WTC11 (cell line): ENCODE results near the gene SGIP1. TPM values are rescaled to one million over a fixed set of nuclear protein-coding genes. Genes with fewer than 3 reads are reported as not detected.

Source experiments
- ATAC-seq: fragments of 200-7000 bp; cut with Tn5 transposase; 2 replicates; pipeline ENCODE4 v1.10.0; 2021; ENCODE audit warnings: mild to moderate bottlenecking, moderate library complexity
- CTCF ChIA-PET: fragments of 300-600 bp; sonication (Branson Sonifier 250); formaldehyde crosslinking; loops from one replicate; lab custom pipeline; 2021; ENCODE audit warnings: antibody characterized with exemption; lab: Charles Lee
- POLR2A ChIA-PET: fragments of 350-600 bp; sonication (Branson Sonifier 250); formaldehyde crosslinking; loops from one replicate; lab custom pipeline; 2021; ENCODE audit warnings: antibody characterized with exemption; lab: Charles Lee
- DNase-seq: peaks from one replicate; pipeline ENCODE4 v3.0.0; 2021; ENCODE audit warnings: low spot score
- H3K27ac Mint-ChIP-seq: 2 replicates; pipeline ENCODE4 v1.8.0; 2021; ENCODE audit warnings: mixed read lengths
- H3K27me3 Mint-ChIP-seq: 2 replicates; pipeline ENCODE4 v1.8.0; 2021; ENCODE audit warnings: low read depth, mild to moderate bottlenecking, moderate library complexity, mixed read lengths
- H3K36me3 Mint-ChIP-seq: 2 replicates; pipeline ENCODE4 v1.8.0; 2021; ENCODE audit warnings: mixed read lengths
- H3K4me1 Mint-ChIP-seq: 2 replicates; pipeline ENCODE4 v1.8.0; 2022; ENCODE audit warnings: mixed read lengths
- H3K4me3 Mint-ChIP-seq: 2 replicates; pipeline ENCODE4 v1.8.0; 2021; ENCODE audit warnings: mild to moderate bottlenecking, moderate library complexity, mixed read lengths
- H3K9me3 Mint-ChIP-seq: 2 replicates; pipeline ENCODE4 v1.8.0; 2021; ENCODE audit warnings: mixed read lengths
- ATF2 ChIP-seq: sonication (generic); formaldehyde crosslinking; IDR thresholded peaks from 2 replicates; pipeline ENCODE4 v1.8.1; 2022; ENCODE audit warnings: low read depth, missing genetic modification reagents, borderline replicate concordance
- ATF3 ChIP-seq: sonication (generic); formaldehyde crosslinking; conservative IDR thresholded peaks from 2 replicates; pipeline ENCODE4 v1.8.1; 2022; ENCODE audit warnings: mild to moderate bottlenecking, missing genetic modification reagents
- ATF6 ChIP-seq: sonication (generic); formaldehyde crosslinking; IDR thresholded peaks from 2 replicates; pipeline ENCODE4 v1.8.1; 2023; ENCODE audit warnings: mild to moderate bottlenecking, missing genetic modification reagents
- CBFB ChIP-seq: sonication (generic); formaldehyde crosslinking; IDR thresholded peaks from 2 replicates; pipeline ENCODE4 v1.8.1; 2022; ENCODE audit warnings: mild to moderate bottlenecking, low read depth, missing genetic modification reagents
- CDX4 ChIP-seq: fragments of 250-450 bp; sonication (Bioruptor Pico); IDR thresholded peaks from 2 replicates; pipeline ENCODE4 v1.9.0; 2021; ENCODE audit warnings: moderate library complexity, mild to moderate bottlenecking, inconsistent platforms, borderline replicate concordance
- E2F1 ChIP-seq: sonication (generic); formaldehyde crosslinking; IDR thresholded peaks from 2 replicates; pipeline ENCODE4 v1.8.0; 2022; ENCODE audit warnings: mild to moderate bottlenecking, missing genetic modification reagents
- ELF4 ChIP-seq: sonication (generic); formaldehyde crosslinking; IDR thresholded peaks from 2 replicates; pipeline ENCODE4 v1.8.1; 2022; ENCODE audit warnings: low read depth, mild to moderate bottlenecking, moderate library complexity, missing genetic modification reagents
- ESRRA ChIP-seq: sonication (generic); formaldehyde crosslinking; IDR thresholded peaks from 2 replicates; pipeline ENCODE4 v1.8.1; 2022; ENCODE audit warnings: mild to moderate bottlenecking, missing genetic modification reagents, borderline replicate concordance
- FOXJ3 ChIP-seq: sonication (generic); formaldehyde crosslinking; IDR thresholded peaks from 2 replicates; pipeline ENCODE4 v1.9.0; 2021; ENCODE audit warnings: missing genetic modification reagents, mild to moderate bottlenecking, borderline replicate concordance
- IRF2 ChIP-seq: sonication (generic); formaldehyde crosslinking; IDR thresholded peaks from 2 replicates; pipeline ENCODE4 v1.8.0; 2022; ENCODE audit warnings: low read depth, missing genetic modification reagents, borderline replicate concordance
- MAX ChIP-seq: sonication (generic); formaldehyde crosslinking; IDR thresholded peaks from 2 replicates; pipeline ENCODE4 v1.8.0; 2022; ENCODE audit warnings: mild to moderate bottlenecking, missing genetic modification reagents
- NFATC4 ChIP-seq: fragments of 250-450 bp; sonication (Bioruptor Pico); IDR thresholded peaks from 2 replicates; pipeline ENCODE4 v1.9.0; 2021; ENCODE audit warnings: mild to moderate bottlenecking
- NR2C2 ChIP-seq: sonication (generic); formaldehyde crosslinking; IDR thresholded peaks from 2 replicates; pipeline ENCODE4 v1.8.0; 2022; ENCODE audit warnings: mild to moderate bottlenecking, missing genetic modification reagents
- PREB ChIP-seq: sonication (generic); formaldehyde crosslinking; IDR thresholded peaks from 2 replicates; pipeline ENCODE4 v1.8.1; 2022; ENCODE audit warnings: mild to moderate bottlenecking, missing genetic modification reagents, moderate library complexity, borderline replicate concordance
- PRRX2 ChIP-seq: fragments of 250-450 bp; sonication (Bioruptor Pico); IDR thresholded peaks from 2 replicates; pipeline ENCODE4 v1.8.0; 2021; ENCODE audit warnings: mild to moderate bottlenecking
- RELA ChIP-seq: sonication (generic); formaldehyde crosslinking; IDR thresholded peaks from 2 replicates; pipeline ENCODE4 v1.8.1; 2022; ENCODE audit warnings: missing genetic modification reagents, mild to moderate bottlenecking, borderline replicate concordance
- TEAD1 ChIP-seq: sonication (generic); formaldehyde crosslinking; IDR thresholded peaks from 2 replicates; pipeline ENCODE4 v1.8.0; 2022; ENCODE audit warnings: mild to moderate bottlenecking, missing genetic modification reagents
- TP53 ChIP-seq: sonication (generic); formaldehyde crosslinking; IDR thresholded peaks from 2 replicates; pipeline ENCODE4 v1.8.1; 2023; ENCODE audit warnings: mild to moderate bottlenecking, missing genetic modification reagents
- USF1 ChIP-seq: sonication (generic); formaldehyde crosslinking; IDR thresholded peaks from 2 replicates; pipeline ENCODE4 v1.8.0; 2022; ENCODE audit warnings: mild to moderate bottlenecking, missing genetic modification reagents
- ZNF317 ChIP-seq: sonication (generic); formaldehyde crosslinking; IDR thresholded peaks from 2 replicates; pipeline ENCODE4 v1.8.1; 2023; ENCODE audit warnings: low read depth, mild to moderate bottlenecking, moderate library complexity, missing genetic modification reagents, borderline replicate concordance
- ZNF512 ChIP-seq: sonication (generic); formaldehyde crosslinking; IDR thresholded peaks from 2 replicates; pipeline ENCODE4 v1.8.1; 2022; ENCODE audit warnings: missing genetic modification reagents, borderline replicate concordance
- ZSCAN18 ChIP-seq: fragments of 250-450 bp; sonication (Bioruptor Pico); IDR thresholded peaks from 2 replicates; pipeline ENCODE4 v2.1.2; 2022; ENCODE audit warnings: mild to moderate bottlenecking, moderate library complexity
- total RNA-seq: library from RNA; stranded (reverse); gene quantifications from 3 replicates; pipeline ENCODE4 v1.2.3, GENCODE V29; 2021

SGIP1 gene
- total RNA-seq, 1 experiment from 2014 or later, result 3.9 TPM

- TF ChIP-seq ATF2 (CRISPR knock-in tag) (no peak), ESRRA (CRISPR knock-in tag) (no peak), TEAD1 (CRISPR knock-in tag) (no peak), TP53 (no peak), IRF2 (CRISPR knock-in tag) (no peak), ZNF317 (no peak), USF1 (no peak), ELF4 (CRISPR knock-in tag) (no peak), ZSCAN18 (CRISPR knock-in tag) (no peak), NFATC4 (CRISPR knock-in tag) (no peak)
These were observed 36.2 kb downstream of the SGIP1 start (continued) for GRCh38 chr1:66570196-66570595.

- H3K4me1 Mint-ChIP-seq, result no peaks in the 10 kb centered on the region; the same call in 1 of the 2 replicates
- H3K4me3 Mint-ChIP-seq, result no peak overlapping the region
- CTCF ChIA-PET, result no interaction called here
- H3K27ac Mint-ChIP-seq, result 0 out of 2 replicates have a peak overlapping the region, but pooled peaks have one; percentile 0
- no peaks in the 10 kb centered on the region for H3K27me3 Mint-ChIP-seq
- no peaks in the 10 kb centered on the region for H3K36me3 Mint-ChIP-seq
- POLR2A ChIA-PET, result no interaction called here
- DNase-seq (no peak), ATAC-seq (no peak)
- H3K9me3 Mint-ChIP-seq, result peaks cover 6% of the 10 kb centered on the region; the same call in 1 of the 2 replicates
- TF ChIP-seq ATF3 (no peak), MAX (CRISPR knock-in tag) (no peak), FOXJ3 (CRISPR knock-in tag) (no peak), ATF6 (CRISPR knock-in tag) (no peak), CDX4 (CRISPR knock-in tag) (no peak), PREB (CRISPR knock-in tag) (no peak), E2F1 (CRISPR knock-in tag) (no peak), CBFB (CRISPR knock-in tag) (no peak), PRRX2 (CRISPR knock-in tag) (no peak), RELA (no peak), ZNF512 (CRISPR knock-in tag) (no peak), NR2C2 (CRISPR knock-in tag) (no peak), ELF4 (CRISPR knock-in tag) (no peak)
These were observed 37.8 kb downstream of the SGIP1 start for GRCh38 chr1:66571789-66572188.
